GM21360 (cell line): Measurements from ENCODE around the gene ZBTB45.
A peak's percentile ranks its signal among the peaks of the same experiment; 100 is the strongest.
"Not testable (repeated sequence)": the region's sequence is repeated elsewhere in the genome, so short reads cannot be mapped to it uniquely, and the experiment has no call there.

ENCODE experiments used
- ATAC-seq: cut with Tn5 transposase; IDR thresholded peaks from one replicate; pipeline ENCODE4 v1.9.1; 2021; ENCODE audit warnings: mild to moderate bottlenecking, moderate library complexity; ENCODE audit not compliant: unreplicated experiment

Gene ZBTB45

DNA sequence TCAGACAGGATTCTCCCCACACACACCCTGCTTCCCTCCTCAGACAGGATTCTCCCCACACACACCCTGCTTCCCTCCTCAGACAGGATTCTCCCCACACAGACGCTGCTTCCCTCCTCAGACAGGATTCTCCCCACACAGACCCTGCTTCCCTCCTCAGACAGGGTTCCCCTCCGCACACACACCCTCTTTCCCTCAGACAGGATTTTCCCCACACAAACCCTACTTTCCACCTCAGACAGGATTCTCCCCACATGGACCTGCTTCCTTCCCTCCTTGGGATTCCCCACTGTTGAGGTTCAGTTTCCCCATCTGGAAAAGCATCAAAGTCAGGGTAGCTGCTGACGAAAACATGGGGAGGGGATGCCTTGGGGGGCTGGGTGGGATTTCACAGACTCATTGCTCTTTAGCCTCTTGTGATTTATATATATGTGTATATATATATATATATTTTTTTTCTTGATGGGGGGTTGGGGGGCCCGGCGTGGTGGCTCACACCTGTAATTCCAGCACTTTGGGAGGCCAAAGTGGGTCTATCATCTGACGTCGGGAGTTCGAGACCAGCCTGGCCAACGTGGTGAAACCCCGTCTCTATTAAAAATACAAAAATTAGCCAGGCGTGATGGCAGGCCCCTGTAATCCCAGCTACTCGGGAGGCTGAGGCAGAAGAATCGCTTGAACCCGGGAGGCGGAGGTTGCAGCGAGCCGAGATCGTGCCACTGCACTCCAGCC, 23.2 kb upstream of the ZBTB45 start:
- not testable (repeated sequence) for ATAC-seq

DNA sequence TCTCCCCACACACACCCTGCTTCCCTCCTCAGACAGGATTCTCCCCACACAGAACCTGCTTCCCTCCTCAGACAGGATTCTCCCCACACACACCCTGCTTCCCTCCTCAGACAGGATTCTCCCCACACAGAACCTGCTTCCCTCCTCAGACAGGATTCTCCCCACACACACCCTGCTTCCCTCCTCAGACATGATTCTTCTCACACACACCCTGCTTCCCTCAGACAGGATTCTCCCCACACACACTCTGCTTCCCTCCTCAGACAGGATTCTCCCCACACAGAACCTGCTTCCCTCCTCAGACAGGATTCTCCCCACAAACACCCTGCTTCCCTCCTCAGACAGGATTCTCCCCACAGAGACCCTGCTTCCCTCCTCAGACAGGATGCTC, 19.6 kb upstream of the ZBTB45 start:
- not testable (repeated sequence) for ATAC-seq

GRCh38 chr19:58538257-58539168, 18.9 kb upstream of the ZBTB45 start:
- no peak for ATAC-seq

DNA sequence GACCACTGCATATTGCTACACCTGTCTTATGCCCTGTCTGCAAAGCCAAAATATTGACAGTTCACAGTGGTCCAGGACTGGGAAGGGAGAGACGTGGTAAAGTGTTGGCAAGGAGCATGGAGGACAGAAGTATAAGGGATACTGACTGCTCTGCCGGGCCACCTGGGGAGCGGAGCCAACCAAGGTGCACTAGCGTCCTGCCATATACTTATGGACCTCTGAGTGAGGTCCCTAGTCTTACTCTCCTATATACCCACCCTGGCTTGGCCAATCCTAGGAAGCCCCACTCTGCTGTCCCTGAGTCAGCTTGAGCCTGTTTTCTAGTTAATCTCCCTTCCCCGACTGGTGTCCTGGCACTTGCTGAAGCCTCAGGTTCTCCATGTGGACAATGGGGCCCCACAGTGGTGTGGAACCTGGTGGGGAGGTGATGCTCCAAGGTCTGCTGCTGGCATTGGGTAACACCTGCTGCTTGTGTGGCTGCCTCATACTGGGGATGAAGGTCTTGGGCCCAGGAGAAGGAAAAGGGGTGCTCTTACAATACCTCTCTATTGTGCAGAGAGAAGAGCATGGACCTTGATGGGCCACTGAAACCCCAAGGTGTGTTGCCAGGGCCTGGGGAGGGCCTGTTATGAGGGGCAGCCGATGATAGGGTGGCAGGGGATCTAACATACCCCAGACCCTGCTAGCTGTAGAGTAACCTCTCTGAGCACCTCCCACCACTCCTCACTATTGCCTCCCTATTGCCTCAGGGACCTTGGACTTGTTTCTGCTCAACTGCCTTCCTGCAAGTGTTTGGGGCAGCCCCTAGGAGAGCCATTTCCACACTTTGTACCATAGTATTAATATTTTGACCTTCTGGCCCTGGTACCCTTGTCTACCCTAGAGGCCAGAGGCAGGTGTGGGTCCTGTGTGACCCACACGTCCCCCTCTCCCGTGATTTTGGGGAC, 17.5 kb upstream of the ZBTB45 start:
- no peak for ATAC-seq

- no peak for ATAC-seq
These were observed 16.2 kb upstream of the ZBTB45 start for GRCh38 chr19:58535857-58536256.

DNA sequence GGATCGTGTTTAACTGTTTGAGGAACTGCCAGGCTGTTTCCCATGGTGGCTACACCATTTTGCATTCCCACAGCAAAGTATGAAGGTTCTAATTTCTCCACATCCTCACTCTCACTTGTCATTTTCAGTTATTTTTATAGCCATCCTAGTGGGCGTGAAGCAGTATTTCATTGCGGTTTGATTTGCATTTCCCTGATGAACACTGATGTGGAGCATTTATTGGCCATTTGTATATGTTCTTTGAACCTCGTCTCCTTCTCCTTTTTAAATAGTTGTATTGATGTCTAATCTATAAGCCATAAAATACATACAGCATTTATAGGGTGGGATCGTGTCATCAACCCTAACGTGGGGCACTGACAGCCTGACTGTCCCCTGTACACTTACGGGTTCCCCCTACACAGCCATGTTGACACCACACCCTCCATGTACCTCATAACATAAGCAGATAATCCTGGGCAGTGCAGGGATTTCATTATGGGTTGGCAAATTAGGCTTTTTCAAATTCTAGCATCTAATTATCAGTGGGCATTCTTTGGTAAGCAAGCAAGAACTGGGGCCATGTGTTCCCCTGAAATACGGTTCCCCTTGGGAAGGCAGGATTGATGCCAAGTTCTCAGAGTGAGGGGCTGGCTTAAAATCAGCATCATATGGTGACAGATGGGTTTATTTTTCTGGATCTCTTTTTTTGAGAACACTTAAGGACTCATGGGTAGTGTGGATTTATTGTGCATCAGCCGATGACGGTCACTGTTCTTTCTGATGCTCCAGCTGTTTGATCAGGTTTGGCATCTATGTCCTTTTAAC, 11.6 kb upstream of the ZBTB45 start:
- ATAC-seq: no peak

DNA sequence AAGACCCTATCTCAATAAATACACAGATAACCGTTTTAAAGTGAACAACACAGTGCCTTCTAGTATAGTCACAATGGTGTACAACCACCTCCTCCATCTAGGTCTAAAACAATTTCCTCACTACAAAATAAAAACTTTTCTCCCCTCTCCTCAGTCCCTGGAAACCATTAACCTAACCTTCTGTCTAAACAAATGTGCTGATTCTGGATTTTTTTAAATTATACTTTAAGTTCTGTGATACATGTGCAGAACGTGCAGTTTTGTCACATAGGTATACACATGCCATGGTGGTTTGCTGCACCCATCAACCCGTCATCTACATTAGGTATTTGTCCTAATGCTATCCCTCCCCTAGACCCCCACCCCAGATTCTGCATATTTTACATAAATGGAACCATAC, 9.8 kb upstream of the ZBTB45 start:
- no peak for ATAC-seq

- ATAC-seq: no peak
These were observed 3.1 kb upstream of the ZBTB45 start for GRCh38 chr19:58522709-58523108.

DNA sequence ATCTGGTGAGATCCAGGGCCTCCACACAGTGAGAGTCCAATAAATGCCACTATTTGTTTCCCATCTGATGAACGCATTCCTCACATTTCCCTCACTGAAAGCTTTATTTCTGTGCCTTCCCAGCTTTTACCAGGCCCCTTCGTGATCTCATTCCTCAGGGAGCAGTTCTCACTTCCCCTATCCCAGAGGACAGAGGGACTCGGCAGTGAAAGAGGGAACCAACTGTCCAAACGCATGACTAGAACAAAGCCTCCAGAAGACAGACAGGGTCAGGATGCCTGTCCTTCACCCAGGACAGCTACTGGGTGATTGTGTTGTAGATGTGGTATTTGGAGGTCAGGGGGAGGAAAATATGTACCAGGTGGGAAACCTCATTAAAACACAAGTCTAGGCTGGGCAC, 2.0 kb upstream of the ZBTB45 start:
- no peak for ATAC-seq

DNA sequence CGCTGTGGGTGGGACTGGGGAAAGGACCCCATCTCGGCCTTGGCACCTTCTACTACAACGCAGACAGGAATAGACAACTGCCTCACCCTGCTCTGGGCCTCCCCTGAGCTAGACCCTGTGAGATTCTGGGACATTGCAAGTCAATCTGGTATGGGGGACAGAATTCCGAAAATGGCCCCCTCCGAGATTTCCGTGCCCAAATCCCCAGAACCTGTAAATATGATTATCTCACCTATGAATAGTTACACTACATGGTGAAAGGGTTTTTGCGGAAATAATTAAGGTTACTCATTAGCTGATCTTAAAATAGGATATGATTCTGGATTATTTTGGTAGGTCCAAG, 618 bp upstream of the ZBTB45 start:
- ATAC-seq: no peak

DNA sequence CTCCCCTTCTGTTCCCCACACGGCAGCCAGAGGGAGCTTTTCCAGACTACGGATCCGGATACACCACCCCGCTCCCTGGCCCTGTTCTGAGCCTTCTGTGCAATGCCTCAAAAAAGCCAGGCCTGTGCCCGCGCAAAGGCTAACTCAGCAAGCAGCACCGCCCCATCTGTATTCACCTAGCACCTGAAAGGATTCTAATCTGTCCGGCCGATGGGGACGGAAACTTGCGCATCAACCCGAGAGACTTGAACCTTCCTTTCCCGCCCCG, 589 bp downstream of the ZBTB45 start:
- ATAC-seq: peak; percentile 4

DNA sequence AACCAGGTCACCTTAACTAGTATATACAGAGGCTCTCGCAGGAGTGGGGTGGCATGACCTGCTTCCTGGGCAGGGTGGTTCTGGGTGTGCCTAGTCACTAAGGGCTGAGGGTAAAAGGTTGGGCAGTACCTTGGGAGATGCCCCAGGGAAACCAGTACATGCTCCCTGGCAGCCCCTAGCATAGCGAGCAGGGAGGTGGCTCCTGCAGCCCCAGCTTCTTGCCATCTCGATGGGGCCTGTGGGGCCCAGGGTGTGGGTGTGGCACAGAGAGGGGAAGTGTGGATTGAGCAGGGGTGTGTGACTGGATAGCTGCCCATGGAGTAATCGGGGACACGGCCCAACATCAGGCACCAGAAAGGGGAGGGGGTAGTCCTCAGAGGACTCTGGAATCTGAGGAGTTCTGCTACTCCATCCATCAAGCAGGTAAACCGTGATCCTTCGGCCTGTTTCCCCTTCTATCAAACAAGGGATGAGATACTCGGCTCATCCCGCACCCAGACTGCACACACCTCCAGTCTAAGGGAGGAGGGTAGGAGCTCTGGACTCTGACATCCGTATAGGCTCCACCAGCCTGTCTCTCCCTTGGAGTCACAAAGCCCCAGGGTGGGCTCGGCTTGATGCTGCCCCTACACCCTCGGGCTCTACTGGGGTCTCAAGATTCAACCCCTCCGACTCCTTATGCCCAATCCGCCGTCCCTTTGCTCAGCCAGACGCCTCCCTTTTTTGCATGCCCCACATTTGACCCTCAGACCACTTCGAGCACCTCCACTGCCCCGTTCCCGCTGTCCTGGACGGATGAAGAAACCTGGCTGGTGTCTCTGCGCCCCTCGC, 1.1 kb downstream of the ZBTB45 start:
- no peak for ATAC-seq

- ATAC-seq: no peak
These were observed 2.4 kb downstream of the ZBTB45 start for GRCh38 chr19:58516964-58517833.

GRCh38 chr19:58516246-58516836, 3.3 kb downstream of the ZBTB45 start:
- ATAC-seq: no peak

GRCh38 chr19:58515259-58515658, 4.4 kb downstream of the ZBTB45 start:
- no peak for ATAC-seq

DNA sequence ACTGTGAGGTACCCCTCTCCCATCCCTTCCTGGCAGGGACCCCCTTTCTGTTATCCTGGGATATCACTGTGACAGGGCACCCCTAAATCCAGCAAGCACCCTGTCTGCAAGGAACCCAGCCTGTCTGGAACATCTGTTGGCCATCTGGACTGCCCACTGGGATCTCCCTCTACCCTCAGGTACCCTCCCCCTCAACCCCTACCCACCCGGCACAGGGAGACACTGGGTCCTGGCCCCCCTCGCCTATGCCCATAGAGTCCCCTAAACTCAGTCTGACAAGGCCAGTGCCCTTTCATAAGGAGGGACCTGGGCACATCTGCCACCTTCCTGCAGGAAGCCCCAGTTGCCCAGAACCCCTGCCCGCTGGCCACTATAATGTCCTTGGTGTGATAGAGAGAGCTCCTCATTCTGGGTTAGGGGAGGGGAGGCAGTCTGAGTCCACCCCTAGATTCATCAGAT, 5.0 kb downstream of the ZBTB45 start:
- no peak for ATAC-seq

GRCh38 chr19:58513694-58514563, 5.7 kb downstream of the ZBTB45 start:
- ATAC-seq: peak; percentile 65
